Measurements from ENCODE around the gene FAM200C.
A peak's percentile ranks its signal among the peaks of the same experiment; 100 is the strongest.

The FAM200C gene

GRCh38 chr5:160366230-160366629 lies 33.6 kb downstream of the FAM200C start:
- DNase-seq: no peak

GRCh38 chr5:160363660-160364395 lies 36.0 kb downstream of the FAM200C start:
- DNase-seq: no peak

- DNase-seq: no peak
Observed at GRCh38 chr5:160363211-160363610, 36.6 kb downstream of the FAM200C start.

DNA sequence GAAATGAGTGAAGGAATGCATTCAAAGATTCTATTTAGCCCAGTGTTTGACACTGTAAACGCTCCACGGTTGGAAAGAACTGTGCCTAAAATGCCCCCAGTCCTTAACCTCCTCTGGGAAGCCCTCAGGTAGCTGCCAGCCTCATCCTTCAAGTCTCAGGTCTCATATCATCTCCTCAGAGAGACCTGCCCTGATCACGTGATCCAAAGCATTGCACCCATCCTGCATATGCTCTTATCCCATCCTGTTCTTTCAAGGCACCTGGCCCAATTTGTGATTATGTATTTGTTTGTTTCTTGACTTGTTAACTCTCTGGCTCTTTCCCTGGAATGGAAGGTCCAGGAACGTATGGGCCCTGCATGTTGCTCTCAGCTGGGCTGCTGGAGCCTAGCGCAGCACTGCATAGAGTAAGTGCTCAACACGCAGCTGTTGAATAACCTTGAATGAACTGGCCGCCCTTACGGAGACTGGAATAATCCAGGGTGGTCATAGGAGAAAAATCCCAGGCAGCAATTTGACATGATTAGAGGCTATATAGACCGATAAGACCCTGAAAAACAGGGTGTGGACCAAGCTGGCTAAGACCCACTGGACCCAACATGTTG lies 38.1 kb downstream of the FAM200C start:
- no peak for DNase-seq

DNA sequence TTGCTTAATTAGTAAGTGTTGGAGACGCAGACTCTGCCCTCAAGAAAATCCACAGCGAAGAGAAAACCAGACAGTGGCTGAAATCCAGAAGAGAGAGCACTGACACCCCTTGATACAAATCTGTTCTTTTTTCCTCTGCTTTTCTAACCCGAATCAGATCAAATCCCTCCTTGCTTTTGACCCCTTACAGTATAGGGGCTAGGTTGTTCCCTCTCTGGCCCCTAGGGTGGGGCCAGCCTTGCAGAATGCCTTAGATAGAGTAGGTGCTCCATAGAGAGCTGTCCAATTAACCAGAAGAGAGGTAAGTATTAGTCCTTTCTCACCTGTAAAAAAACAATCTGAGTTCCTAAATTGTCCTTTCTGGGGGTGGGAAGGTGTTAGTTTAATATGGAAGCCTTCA lies 39.5 kb downstream of the FAM200C start:
- DNase-seq: no peak

DNA sequence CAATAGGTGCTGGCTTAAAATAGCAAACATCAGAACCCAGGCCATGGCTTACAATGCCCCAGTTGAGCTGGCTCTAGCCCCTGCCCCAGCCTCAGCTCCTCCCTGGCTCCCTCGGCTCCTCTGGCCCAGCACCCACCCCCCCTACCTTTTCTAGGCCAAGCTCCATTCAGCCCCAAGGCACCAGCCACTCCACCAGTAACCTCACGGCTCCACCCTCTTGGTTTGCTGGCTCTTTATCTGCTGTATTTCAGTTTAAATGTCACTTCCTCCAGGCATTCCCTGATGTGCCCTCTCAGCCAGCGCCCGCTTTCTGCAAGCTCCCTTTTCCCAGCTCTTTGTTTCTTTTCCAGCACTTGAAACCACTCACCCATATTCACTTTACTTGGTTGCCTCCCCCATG lies 40.0 kb downstream of the FAM200C start:
- DNase-seq: no peak

DNA sequence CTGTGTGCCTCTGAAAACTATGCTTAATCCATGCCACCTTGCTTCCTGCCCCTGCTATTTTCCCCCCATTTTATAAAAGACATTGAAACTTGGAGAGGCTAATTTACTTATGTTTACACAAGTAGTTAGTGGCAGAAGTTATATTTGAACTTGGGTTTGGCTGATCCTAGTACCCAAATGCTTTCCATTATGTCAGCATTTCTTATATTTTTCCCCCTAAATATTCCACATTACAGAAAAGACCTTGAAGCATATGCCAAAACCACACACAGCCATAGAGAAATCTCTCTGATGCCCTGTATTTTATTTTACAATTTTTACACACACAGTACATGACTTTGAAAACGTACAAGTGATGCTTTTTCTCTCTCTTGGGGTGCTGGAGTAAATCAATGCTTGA lies 40.6 kb downstream of the FAM200C start:
- DNase-seq: no peak

DNA sequence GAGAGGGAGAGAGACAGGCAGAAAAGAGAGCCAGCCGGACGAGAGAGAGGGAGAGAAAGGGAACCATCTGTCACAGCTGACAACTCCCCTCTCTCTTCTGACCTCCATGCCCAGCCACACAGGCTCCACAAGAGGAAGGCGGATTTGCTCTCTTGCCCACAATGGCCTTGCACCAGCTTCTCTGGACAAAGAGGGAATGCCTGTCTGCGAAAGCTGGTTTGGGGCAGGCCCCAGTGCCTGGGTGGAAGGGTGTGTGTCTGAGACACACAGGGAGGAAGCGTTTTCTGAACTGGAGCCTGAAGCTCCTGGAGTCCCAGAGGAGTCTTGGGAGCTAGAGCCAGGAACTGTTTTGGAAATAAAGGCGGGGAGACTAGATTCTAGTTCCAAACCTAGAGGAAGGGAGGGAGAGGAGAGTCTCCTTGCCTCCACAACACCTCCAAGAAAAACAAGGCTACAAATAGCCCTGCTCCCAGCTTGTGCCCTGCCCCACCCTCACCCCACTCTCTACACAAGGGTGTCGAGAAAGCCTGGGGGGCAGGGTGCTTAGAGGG lies 41.9 kb downstream of the FAM200C start:
- DNase-seq: no peak

DNA sequence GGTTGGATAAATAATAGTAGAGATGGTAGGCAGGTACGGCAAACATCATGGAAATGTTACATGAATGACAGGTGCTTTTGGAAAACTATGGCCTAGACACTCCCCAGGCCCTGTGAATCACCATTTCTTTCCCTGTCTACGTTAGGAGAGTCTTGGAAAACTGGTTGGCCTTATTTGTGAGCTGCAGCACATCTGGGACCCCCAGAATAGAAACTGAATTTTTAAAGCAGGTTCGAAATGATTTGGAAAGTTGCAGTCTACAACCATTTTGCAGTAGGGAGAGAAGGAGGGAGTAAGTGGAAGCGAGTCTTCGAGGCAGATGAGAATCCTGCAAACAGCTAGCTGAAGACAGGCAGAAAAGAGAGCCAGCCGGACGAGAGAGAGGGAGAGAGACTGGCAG lies 42.5 kb downstream of the FAM200C start:
- DNase-seq: no peak

DNA sequence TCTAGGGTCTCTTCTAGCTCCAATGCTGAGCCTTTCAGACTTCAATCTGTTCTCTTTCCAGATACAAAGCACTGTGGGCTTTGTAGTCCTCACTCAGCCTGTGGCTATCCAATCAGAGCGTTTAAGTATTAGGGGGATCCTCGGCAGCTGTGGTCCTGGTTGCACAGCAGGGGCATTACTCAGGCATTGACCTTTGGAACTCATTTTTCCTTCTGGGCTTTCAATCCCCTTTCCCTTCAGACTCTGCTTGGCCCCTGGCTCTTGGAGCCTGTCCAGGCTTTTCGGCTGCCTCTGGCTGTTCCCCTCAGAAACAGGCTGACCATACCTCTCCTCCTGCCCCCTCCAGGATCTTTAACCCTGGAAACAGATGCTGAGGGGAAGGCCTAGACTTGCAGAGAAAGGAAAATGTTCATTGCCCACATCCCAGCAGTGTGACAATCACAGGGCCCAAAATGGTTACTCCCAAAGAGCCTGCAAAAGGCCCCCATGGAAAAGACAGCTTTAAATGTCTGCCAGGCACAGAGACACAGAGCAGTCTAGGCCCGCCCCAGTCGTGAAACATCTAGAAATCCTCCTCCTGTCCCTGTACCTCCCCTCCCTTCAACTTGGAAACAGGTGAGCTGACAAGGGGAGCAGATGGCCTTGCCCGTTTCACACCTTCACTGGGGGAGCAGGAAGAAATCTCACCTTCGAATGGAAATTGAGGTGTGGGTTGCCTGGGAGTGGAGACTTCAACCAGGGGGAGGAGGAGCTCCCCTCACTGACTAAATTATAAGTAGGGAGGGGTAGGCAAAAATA lies 43.1 kb downstream of the FAM200C start:
- DNase-seq: no peak

DNA sequence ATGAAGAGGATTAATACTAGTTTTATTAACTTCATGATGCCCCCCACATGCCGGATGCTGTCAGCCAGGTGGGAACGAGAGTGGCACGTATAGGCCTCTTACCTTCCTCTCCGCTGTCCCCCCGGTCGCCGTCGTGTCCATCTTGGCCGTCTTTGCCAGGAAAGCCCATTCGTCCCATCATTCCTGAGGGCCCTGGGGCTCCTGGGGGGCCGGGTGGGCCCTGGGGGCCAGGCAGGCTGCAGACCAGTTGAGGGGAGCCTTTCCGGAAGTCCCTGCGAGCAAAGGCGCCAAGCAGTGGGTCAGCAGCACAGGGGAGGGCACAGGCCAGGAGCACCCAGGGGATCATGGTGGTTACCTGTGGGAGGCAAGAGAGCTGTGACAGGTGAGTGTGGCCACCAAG lies 45.2 kb downstream of the FAM200C start:
- no peak for DNase-seq

- no peak for DNase-seq
Observed at GRCh38 chr5:160353379-160353778, 46.5 kb downstream of the FAM200C start.

GRCh38 chr5:160352308-160352707 lies 47.5 kb downstream of the FAM200C start:
- peak; percentile 38 for DNase-seq

DNA sequence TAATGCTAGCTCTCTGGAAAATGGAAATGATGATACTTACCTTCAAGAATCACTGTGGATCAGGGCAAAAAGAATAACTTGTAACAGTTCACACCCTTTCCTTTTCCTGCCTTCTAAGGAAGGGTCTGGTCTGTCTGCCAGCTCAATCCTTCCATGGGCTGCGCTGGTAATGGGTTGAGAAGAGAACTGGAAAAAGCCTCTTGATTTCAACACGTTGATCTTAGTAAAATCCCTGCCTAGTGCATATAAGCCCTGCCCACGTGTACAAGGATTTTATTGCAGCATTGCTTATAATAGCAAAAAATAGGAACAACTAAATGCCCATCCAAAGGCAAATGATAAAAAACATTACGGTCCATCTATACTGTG lies 49.9 kb downstream of the FAM200C start:
- no peak for DNase-seq

DNA sequence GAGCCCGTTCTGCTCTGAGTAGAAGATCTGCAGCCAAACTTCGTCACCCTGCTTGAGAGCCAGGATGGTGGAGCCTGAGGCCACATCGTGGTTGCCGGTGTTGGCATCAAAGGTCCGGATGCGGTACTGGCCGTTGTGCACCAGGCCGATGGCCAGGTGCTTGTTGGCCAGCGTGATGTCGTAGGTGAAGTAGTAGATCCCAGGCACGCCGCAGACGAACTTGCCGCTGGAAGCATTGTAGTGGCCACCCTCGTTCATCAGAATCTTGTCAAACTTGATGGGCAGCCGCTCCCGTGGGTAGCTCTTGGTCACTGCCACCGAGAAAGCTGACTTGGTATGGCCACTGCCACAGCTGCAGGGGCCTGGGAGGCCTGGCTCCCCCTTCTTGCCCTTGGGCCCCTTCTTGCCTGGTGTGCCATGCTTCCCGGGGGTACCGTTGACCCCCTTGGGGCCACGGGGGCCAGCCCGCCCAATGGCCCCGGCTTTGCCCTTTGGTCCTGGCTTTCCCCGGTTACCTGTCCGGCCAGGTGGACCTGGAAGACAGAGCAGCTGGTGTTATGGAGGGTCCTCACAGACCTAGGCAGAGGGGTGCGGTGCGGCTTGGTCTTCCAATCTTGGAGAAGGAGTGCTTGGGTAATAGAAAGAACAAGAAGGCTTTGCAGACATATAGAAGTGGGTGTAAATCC lies 50.5 kb downstream of the FAM200C start:
- DNase-seq: peak; percentile 53

DNA sequence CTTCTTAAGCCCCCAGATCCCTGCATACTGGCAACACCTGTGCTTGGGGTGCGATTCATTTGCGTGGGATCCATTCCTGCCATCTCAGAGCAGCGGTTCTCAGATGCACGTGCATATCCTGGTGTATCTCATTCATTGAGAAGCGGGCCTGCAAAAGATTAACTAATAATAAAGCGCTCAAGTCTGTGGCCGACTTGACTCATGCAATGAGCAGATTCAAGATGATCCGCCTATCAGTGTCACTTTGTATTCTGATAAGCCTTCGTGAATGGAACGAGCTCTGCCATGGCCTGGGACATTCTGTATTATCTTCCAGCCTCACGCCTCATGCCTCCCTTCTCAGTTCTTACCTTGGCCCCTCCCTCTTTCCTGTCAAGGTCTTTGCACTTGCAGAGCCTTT lies 51.8 kb downstream of the FAM200C start:
- DNase-seq: no peak

GRCh38 chr5:160347448-160347847 lies 52.4 kb downstream of the FAM200C start:
- no peak for DNase-seq

Measured in activated effector memory CD4-positive, alpha-beta T cell treated with anti-CD3 and anti-CD28 coated beads, Interleukin-2, amount 50 U/mL, for 16 hours (primary cell).